Measurements from ENCODE around the gene USH1C. TPM values are rescaled to one million over a fixed set of nuclear protein-coding genes. Genes with fewer than 3 reads are reported as not detected.
A peak's percentile ranks its signal among the peaks of the same experiment; 100 is the strongest.

Gene USH1C
- total RNA-seq, 1 experiment from 2014 or later, result not detected

DNA sequence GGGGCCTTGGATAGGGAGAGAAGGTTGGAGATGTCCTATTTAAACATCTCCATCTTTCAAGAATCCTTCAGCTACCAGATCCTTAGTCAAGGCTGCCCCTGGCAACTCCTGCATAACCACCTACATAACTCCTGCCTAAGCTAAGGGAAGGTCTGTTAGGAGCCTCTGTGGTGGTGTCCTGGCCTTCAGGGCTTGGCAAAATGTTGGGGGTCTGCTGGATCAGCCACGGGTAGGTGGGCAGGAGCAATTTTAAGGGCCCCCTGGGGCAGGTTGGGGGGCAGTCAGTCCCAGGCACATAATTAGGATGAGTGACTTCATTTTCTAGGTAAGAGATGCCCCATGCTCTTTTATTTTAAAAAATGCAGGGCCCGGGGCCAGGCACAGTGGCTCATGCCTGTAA, 25.9 kb downstream of the USH1C start:
- no peak for DNase-seq (ENCODE audit: low read depth, low spot score)
- in situ Hi-C loops (cut with HindIII; ENCODE audit: low pct_unique_long_range_greater_than_20kb, low sequenced_read_pairs), result no loop called here

DNA sequence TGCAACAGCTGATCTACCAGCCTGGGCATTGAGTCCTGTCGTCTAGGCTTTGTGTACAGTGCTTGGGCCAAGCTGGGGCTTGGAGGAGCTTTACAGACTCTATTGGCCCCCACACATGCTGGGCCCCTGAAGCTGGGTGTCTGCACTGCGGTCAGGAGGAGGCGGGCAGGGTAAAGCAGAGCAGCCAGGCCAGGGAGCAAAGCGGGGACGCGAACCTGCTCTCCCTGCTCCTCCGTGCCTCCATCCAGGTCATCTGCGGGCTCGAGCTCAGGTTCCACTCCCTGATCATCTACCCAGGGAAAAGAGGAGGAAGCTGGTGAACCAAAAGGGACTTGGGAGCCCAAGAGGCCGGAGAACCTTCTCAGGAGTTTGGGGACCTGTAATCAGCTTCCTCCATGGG, 27.0 kb downstream of the USH1C start:
- in situ Hi-C loops (cut with HindIII; ENCODE audit: low pct_unique_long_range_greater_than_20kb, low sequenced_read_pairs), result no loop called here

DNA sequence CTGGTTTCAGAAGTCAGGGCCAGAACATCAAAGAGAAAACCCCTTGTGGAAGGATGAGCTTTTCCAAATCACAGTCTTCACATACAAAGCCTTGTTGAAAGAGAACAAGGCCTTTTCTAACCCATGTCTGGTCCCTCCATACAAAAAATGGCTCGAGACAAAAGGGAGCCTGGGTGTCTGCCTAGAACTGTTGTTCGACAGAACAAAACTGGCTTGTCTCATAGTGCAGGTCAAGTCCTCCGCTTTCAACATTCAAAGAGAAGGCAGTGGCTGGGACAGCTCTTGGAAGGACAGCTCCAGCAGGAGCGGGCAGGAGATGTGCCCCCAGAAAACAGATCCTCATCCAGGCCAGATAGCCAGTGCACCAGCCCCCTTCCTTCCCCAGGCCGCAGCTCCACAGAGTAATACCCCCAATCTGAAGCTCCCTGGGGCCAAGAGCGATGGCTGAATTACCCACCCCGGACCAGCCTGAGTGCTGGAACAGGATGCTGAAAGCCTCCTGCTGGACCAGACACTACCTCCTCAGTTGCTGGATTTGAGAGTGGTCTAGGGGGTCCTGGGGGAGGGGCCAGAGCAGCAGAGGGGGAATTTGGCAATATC, 27.6 kb downstream of the USH1C start:
- no peak for DNase-seq (ENCODE audit: low read depth, low spot score)
- in situ Hi-C loops (cut with HindIII; ENCODE audit: low pct_unique_long_range_greater_than_20kb, low sequenced_read_pairs), result no loop called here

More for the DNA sequence above, 27.0 kb downstream of the USH1C start:
- DNase-seq (ENCODE audit: low read depth, low spot score), result no peak

DNA sequence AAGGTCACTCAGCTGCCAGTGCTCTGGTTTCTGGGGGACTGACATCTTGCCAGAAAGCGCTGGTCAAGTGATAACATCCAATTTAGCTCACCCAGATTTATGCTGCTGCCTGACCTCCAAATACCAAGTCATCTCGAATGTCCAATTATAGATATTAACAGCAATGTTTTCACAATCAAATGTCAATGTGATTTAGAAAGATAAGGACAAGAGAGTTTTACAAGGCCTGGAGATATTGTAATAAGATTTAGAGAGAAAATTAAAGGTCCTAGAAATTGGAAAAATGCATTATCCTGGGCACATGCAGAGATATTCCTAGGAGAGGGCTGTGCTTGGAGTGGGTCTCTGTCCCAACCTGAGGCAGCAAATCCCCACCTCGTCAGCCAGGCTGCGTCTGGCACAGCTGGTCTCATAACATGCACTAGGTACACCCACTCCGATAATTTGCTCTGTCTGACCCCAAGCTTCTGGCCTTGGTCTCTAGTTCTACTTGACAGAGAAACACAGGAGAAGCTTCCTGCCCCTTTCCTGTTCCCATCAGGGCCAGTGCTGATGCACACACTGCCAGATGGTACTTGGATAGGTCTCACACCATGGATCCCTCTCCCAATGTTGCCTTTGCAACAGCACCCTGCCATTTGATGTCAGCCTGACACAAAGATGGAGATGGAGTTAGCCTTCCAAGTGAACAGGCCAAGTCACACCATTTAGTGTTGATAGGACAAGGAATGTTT, 28.6 kb downstream of the USH1C start:
- in situ Hi-C loops (cut with HindIII; ENCODE audit: low pct_unique_long_range_greater_than_20kb, low sequenced_read_pairs), result no loop called here
- DNase-seq (ENCODE audit: low read depth, low spot score), result no peak

DNA sequence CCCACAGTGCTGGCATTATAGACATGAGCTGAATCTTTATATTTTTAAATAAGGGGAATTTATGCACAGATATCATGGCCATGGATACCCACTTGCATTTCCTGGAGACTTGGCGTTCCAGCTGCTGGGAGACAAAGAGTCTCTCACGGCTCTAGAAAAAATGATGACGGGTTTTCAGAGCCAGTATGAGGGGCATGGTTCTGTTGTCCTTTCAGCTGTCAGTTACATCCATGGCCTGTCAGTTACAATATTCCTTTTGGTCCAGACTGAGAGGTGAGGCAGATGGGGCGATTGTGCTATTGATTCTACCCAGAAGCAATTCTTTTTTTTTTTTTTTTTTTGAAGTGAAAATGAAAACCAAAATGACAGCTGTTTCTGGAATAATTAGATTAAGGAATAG, 29.7 kb downstream of the USH1C start:
- in situ Hi-C loops (cut with HindIII; ENCODE audit: low pct_unique_long_range_greater_than_20kb, low sequenced_read_pairs), result no loop called here
- no peak for DNase-seq (ENCODE audit: low read depth, low spot score)

DNA sequence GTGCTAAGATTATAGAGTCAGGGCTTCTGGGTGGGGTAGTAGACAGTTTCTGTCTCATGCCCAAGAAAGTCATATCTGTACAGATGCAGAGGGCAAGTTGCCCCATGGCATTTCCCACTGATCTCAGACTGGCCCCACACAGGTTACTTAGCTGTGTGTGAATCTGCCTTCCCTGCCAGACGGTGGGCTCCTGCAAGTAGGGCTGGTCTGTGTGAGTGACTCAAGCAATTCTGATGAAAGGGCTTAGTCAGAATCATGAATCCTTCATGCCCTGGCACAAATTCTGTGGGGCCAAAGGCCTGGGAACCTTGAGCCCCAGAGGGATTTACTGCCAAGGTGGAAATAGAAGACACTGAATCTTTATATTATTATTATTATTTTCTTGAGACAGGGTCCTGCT, 30.4 kb downstream of the USH1C start:
- in situ Hi-C loops (cut with HindIII; ENCODE audit: low pct_unique_long_range_greater_than_20kb, low sequenced_read_pairs), result no loop called here
- DNase-seq (ENCODE audit: low read depth, low spot score), result no peak

DNA sequence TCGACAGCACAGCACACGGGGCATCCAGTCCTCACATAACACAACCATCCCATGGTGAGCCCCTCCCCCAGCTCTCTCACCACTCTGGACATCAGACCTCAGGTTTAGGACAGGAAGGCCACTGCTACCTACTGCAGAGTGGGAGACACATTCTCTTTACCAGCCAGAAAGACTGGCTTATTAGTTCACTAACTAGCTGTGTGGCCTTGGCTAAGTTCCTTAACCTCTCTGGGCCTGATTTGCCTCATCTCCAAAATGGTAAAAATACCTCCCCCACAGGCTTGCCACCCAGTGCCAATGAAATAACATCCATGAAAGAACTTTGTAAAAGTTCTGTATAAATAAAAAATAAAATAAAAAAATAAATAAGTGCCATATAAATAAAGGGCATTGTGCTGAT, 32.1 kb downstream of the USH1C start:
- in situ Hi-C loops (cut with HindIII; ENCODE audit: low pct_unique_long_range_greater_than_20kb, low sequenced_read_pairs), result no loop called here

DNA sequence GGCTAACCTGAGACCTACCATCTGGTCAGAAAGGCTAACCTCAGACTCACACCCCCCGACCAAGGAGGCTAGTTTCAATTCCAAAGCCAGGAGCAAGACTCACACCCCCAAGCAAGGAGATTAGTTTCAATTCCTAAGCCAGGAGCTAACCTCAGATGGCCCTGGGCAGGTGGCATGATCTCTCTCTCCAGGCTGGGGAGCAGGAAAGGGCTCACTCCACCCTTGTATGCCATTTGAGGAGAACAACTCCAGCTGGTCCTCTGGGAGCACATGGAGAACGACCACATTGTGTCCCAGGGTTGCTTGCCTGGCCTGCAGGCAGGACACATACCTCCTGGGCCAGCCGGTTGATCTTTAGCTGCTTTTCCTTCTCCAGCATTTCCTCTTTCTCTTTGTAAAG, 32.6 kb downstream of the USH1C start:
- peak; percentile 16 for DNase-seq (ENCODE audit: low read depth, low spot score)
- in situ Hi-C loops (cut with HindIII; ENCODE audit: low pct_unique_long_range_greater_than_20kb, low sequenced_read_pairs), result no loop called here

More for the DNA sequence above, 32.1 kb downstream of the USH1C start:
- DNase-seq (ENCODE audit: low read depth, low spot score), result no peak

DNA sequence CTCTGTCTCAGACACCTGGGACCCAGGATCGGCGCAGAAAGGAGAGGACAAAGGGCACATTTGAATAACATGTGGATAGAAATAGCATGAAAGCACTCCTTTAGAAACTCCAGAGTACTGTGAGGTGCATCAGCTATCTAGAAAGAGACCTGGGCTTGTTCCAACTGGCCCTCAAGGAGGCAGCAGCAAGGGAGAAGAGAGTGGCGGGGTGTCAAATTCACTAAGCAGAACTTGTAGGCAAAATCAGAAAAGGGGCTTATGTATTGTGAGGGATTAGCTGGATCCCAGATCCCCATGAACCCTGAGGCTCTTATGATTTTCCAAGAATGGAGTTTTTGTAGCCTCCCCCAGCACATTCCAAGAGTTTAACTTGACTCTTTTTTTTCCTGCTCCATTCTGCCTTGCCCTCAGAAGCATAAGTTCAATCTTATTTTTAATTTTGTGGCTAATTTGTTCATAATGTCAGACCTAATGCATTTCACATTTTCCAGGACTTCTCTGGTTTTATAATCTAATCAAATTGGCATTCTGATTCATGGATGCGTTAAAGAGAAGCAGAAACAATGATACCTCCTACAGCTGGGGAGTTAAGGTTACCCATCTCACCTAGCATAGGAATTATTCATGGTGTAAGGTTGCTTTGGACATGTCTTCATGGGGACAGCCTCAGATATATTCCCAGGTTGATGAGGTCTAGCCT, 33.6 kb downstream of the USH1C start:
- no peak for DNase-seq (ENCODE audit: low read depth, low spot score)
- in situ Hi-C loops (cut with HindIII; ENCODE audit: low pct_unique_long_range_greater_than_20kb, low sequenced_read_pairs), result no loop called here

DNA sequence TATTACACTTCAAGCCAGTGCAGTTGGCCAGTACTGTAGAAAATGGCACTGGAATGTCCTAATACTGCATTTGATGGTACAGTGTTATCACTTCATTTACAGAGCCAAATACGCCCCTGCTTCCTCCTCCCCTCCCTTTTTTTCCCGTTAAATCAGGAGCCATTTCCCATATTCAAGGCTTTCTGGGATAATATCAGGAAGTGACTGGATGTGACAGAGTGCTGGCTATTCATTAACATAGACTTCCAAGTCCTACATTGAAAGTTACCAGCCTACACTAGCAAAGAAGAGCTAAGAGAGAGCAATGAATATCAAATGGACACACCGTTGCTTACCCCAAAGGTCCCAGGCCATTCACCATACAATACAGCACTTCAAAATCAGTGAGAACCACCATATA, 35.4 kb downstream of the USH1C start:
- in situ Hi-C loops (cut with HindIII; ENCODE audit: low pct_unique_long_range_greater_than_20kb, low sequenced_read_pairs), result no loop called here
- DNase-seq (ENCODE audit: low read depth, low spot score), result no peak

DNA sequence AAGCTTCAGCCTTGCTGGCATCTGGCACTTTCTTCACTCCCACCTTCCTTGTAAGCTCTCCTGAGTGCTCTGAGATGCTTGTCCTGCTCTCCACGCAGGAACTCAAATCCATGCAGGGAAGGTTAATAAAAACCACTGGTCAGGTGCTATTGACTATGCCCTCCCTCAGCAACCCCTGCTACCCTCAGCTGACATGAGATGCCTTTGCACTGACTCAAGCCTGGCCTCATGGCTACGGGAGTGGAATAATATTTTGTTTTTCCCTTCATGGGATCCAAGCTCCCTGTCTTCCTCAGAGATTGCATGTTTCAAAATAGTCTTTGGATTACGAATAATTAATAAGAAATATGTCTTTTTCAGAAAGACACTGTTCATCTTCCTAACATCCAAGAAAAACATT, 35.9 kb downstream of the USH1C start:
- in situ Hi-C loops (cut with HindIII; ENCODE audit: low pct_unique_long_range_greater_than_20kb, low sequenced_read_pairs), result no loop called here
- peak; percentile 26 for DNase-seq (ENCODE audit: low read depth, low spot score)

DNA sequence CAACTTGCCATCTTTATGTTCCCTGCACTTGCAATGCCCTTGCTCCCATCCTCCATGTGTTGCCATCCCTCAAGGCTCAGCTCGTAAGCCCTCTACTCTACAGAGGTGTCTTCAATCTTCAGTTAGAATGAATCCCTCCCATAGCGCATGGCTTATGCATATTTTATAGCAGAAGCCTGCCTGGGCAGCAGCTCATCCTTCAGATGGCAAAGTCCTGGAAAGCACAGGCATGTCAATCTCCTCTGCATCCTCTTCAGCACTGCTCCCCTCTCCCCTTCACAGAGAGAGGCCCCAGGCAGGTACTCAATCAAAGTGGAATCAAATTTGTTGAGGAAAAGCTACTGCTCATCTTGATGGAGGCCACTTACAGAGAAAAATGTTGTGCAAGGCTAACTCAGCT, 36.4 kb downstream of the USH1C start:
- in situ Hi-C loops (cut with HindIII; ENCODE audit: low pct_unique_long_range_greater_than_20kb, low sequenced_read_pairs), result no loop called here
- no peak for DNase-seq (ENCODE audit: low read depth, low spot score)

DNA sequence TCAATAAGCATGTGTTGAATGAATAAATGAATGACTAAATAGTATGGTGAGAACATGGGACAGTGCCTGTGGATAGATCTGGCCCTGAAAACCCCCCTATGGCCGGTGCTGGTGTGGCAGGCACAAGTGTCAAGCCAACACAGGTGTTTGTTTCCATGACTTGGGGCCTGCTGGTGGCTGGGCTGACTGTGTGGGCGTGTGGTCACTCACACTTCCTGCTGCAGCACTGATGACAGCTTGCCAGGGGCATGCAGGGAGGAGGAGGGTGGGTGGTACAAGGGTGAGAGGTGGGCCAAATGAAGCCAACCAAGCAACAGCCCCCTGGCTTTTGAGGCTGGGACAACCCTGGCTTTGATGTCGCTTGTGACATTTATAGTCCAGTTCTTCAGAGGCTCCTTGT, 37.3 kb downstream of the USH1C start:
- in situ Hi-C loops (cut with HindIII; ENCODE audit: low pct_unique_long_range_greater_than_20kb, low sequenced_read_pairs), result no loop called here
- DNase-seq (ENCODE audit: low read depth, low spot score), result no peak

DNA sequence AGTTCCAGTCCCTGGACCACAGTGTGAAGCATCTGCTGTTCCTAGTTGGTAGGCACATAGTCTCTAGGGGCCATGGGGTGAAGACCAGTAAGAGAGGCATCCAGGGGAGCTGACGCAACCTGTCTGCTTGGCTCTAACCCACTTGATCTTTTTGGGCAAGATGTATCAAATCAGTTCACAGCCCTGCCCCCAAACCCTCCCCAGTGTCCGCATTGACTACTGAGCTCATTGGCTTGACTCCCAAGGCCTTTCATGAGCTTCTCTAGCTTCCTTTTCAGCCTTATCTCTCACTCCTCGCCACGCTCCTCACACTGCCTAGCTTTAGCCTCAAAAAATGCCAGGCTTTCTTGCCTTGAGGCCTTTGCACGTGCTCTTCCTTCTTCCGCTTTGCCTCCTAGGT, 37.9 kb downstream of the USH1C start:
- DNase-seq (ENCODE audit: low read depth, low spot score), result no peak
- in situ Hi-C loops (cut with HindIII; ENCODE audit: low pct_unique_long_range_greater_than_20kb, low sequenced_read_pairs), result no loop called here

DNA sequence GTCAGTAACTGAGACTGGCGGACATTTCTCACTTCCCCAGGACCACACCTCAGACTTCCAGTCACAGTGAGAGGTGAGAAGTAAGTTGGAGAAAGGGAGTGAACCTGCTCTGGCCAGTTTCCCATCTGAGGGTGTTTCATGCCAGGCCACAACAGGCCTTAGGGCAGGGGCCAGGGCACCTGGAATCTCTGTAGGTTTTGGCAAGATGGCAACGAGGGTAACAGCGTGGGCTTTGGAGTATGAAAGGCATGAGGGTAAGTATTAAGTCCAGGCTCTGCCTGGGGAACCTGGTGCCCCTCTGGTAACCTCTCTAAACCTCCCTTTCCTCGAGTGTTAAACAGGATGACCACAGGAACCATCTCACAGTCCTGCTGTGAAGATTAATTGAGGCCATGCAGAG, 39.1 kb downstream of the USH1C start:
- DNase-seq (ENCODE audit: low read depth, low spot score), result no peak
- in situ Hi-C loops (cut with HindIII; ENCODE audit: low pct_unique_long_range_greater_than_20kb, low sequenced_read_pairs), result no loop called here

DNA sequence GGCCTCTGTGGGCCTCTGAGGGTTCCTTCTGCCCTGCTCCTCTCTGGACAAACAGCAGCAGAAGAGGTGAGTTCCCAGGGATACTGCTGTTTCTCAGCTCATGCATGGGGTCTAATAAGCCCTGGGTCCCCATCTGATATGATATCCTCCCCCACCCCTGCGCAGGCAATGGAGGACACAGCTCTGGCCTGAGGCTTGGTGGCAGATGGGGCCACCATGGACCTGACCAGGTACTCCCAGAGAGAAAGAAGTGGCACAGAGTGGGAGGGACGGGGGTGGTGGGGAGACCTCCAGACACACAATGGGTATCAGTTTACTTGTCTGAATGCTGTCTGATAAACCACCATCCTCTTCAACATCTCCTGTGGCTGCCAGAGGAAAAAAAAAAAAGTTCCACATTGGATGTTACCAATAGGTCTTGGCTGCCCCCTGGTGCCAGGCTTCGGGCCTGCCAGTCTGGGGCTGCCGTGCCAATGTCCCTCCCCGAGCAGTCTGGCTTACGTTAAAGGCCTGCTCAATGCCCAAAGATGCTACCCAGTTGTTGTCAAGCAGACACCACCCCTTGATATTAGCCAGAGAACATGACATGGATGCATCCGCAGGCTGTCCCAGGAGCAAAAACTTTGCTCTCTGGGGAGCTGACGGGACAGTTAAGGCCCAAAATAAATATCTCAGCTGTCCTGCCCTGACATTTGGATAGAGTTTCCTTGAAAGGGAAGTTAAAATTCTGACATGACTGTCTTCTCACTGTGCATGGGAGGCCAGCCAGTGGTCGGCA, 39.7 kb downstream of the USH1C start:
- in situ Hi-C loops (cut with HindIII; ENCODE audit: low pct_unique_long_range_greater_than_20kb, low sequenced_read_pairs), result no loop called here
- DNase-seq (ENCODE audit: low read depth, low spot score), result peak; percentile 79

DNA sequence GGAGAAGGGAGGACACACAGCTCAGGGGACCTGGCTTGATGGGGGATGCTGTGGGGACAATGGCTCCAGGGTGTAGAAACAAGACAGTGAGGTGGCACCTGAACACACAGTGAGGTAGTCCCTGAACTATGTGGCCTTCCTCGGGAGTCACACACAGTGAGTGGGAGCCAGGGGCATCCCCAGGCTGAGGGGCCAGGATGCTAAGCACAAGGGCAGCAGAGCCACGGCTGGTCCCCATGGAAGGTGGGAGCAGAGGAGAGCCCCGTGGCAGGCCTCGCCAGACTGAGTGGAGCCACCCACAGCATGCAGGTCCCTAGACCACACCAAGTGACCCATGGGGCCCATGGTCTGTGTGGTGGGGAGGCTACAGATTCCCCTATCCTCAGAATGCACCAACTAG, 41.6 kb downstream of the USH1C start:
- in situ Hi-C loops (cut with HindIII; ENCODE audit: low pct_unique_long_range_greater_than_20kb, low sequenced_read_pairs), result no loop called here
- DNase-seq (ENCODE audit: low read depth, low spot score), result no peak

DNA sequence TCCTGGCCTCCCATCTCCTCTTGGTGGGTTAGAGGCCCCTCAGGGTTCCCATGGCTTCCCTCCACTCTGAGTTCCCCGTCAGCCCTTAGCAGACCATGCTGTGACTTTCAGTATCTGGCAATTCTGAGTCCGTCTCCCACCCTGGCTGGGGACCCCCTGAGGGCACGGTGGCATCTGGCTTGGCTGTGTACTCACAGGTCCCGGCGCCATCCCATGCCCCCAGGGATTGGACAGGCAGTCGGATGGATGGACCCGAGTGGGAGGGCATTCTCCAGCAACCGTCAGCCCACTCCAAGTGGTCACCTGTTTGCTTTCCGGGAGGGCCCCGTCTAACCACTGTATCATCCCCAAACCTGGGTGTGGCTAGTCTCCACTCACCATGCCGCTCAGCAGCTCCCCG, 43.5 kb downstream of the USH1C start:
- in situ Hi-C loops (cut with HindIII; ENCODE audit: low pct_unique_long_range_greater_than_20kb, low sequenced_read_pairs), result no loop called here
- DNase-seq (ENCODE audit: low read depth, low spot score), result no peak
